Body of pancreas (tissue), 4 donors: Measurements from ENCODE around the gene USP10. TPM values are rescaled to one million over a fixed set of nuclear protein-coding genes. Genes with fewer than 3 reads are reported as not detected.

Experiments
- ATAC-seq: fragments of 150-250 bp; one replicate; pipeline ENCODE4 v1.9.1; 2016
- DNase-seq, 4 donors: peaks; one replicate each; pipeline ENCODE4 v3.0.0-alpha.2; 2019
- H3K27ac ChIP-seq, 4 donors: fragments of 200-600 bp; sonication (generic); 1 replicate in 3 of 4; 2 replicates in 1 of 4; pipeline versions ENCODE4 v1.5.1 to v1.6.1; 2016 to 2019; ENCODE audit warnings: mild to moderate bottlenecking in 1 of 4, mixed read lengths in 1 of 4, moderate library complexity in 1 of 4
- H3K27me3 ChIP-seq, 2 donors: fragments of 200-600 bp; sonication (generic); one replicate each; pipeline ENCODE4 v1.6.0; 2016; ENCODE audit warnings: mild to moderate bottlenecking in 1 of 2
- H3K36me3 ChIP-seq, 2 donors: fragments of 200-600 bp; sonication (generic); replicated peaks in 1 of 2; 2 replicates each; pipeline ENCODE4 v1.5.1; 2016; ENCODE audit warnings: low read depth in 2 of 2; ENCODE audit not compliant: insufficient read depth in 1 of 2
- H3K4me1 ChIP-seq: fragments of 200-600 bp; sonication (generic); one replicate; pipeline ENCODE4 v1.6.0; 2016
- H3K4me3 ChIP-seq, 2 donors: fragments of 200-600 bp; sonication (generic); 1 replicate in 1 of 2; 2 replicates in 1 of 2; pipeline ENCODE4 v1.5.1; 2016 to 2019
- H3K9me3 ChIP-seq, 3 donors: fragments of 200-600 bp; sonication (generic); 1 replicate in 2 of 3; 2 replicates in 1 of 3; pipeline ENCODE4 v1.5.1; 2016
- CTCF ChIP-seq, 7 experiments: fragments of 450-650 bp in 4 of 7; fragments of 200-600 bp in 3 of 7; sonication (generic) in 3 of 7; IDR thresholded peaks; one replicate each; pipeline ENCODE4 v1.5.1; 2016 to 2019; ENCODE audit warnings: antibody characterized with exemption in 7 of 7
- POLR2A ChIP-seq, 3 donors: fragments of 450-650 bp; IDR thresholded peaks; one replicate each; pipeline ENCODE4 v1.6.1; 2016; ENCODE audit warnings: antibody characterized with exemption in 3 of 3, mild to moderate bottlenecking in 2 of 3
- WGBS, 2 donors: methylation state at CpG; one replicate each; pipeline ENCODE4 v1.1.5; 2017; 5-methylcytosine and 5-hydroxymethylcytosine counted together
- intact Hi-C: fragments of 100-400 bp; cut with DNase I; formaldehyde crosslinking; loops from one replicate; pipeline ENCODE4 v1.15.1; 2023
- total RNA-seq, 2 donors: library from RNA; depleted of rRNA; stranded (reverse); fragments of >200 nt; gene quantifications; one replicate each; pipeline ENCODE4 v1.1.0, GENCODE V29; 2016

The USP10 gene
- total RNA-seq, 2 donors from 2014 or later, result 24.6 to 32.3 TPM

- no peaks in the 10 kb centered on the region for H3K27me3 ChIP-seq
- DNase-seq, result no peak
- intact Hi-C loops, result no loop called here
- H3K9me3 ChIP-seq, result no peaks in the 10 kb centered on the region
- H3K4me3 ChIP-seq, result no peak overlapping the region
- WGBS, 2 donors, result 73 to 74% methylated on average over 13 of the region's 13 CpGs
- ATAC-seq, result no peak
- H3K36me3 ChIP-seq, result no peaks in the 10 kb centered on the region
- no peak for TF ChIP-seq POLR2A (IDR thresholded peaks at IDR 0.05)
- no peak for TF ChIP-seq CTCF (IDR thresholded peaks at IDR 0.05)
- no peak overlapping the region for H3K27ac ChIP-seq
- H3K4me1 ChIP-seq, result peaks cover 28% of the 10 kb centered on the region
Measured at GRCh38 chr16:84712801-84713775, 13.3 kb downstream of the USP10 start.

- Histone ChIP-seq H3K9me3 (no peaks in the 10 kb centered on the region), H3K27me3 (no peaks in the 10 kb centered on the region), H3K27ac (no peak overlapping the region), H3K4me3 (no peak overlapping the region), H3K4me1 (peaks cover 28% of the 10 kb centered on the region), H3K36me3 (no peaks in the 10 kb centered on the region)
- TF ChIP-seq POLR2A (IDR thresholded peaks at IDR 0.05) (no peak), CTCF (IDR thresholded peaks at IDR 0.05) (no peak)
- 83 to 90% methylated on average over 6 of the region's 6 CpGs for WGBS, 2 donors
- DNase-seq, result no peak
- no peak for ATAC-seq
- intact Hi-C loops, result no loop called here
Measured at GRCh38 chr16:84714028-84714427, 14.2 kb downstream of the USP10 start.

- Histone ChIP-seq H3K4me1 (peaks cover 28% of the 10 kb centered on the region), H3K36me3 (no peaks in the 10 kb centered on the region), H3K27ac (no peak overlapping the region), H3K27me3 (no peaks in the 10 kb centered on the region), H3K4me3 (no peak overlapping the region), H3K9me3 (no peaks in the 10 kb centered on the region)
- no peak for TF ChIP-seq POLR2A (IDR thresholded peaks at IDR 0.05)
- no peak for TF ChIP-seq CTCF (IDR thresholded peaks at IDR 0.05)
- 69 to 74% methylated on average over 3 of the region's 3 CpGs for WGBS, 2 donors
- no peak for ATAC-seq
- DNase-seq, result no peak
- intact Hi-C loops, result no loop called here
Measured at GRCh38 chr16:84715424-84715823, 15.6 kb downstream of the USP10 start.

- no peak overlapping the region for H3K27ac ChIP-seq
- H3K4me3 ChIP-seq, result no peak overlapping the region
- TF ChIP-seq CTCF (IDR thresholded peaks at IDR 0.05), result no peak
- no peak for TF ChIP-seq POLR2A (IDR thresholded peaks at IDR 0.05)
- ATAC-seq (no peak), DNase-seq (no peak)
- H3K4me1 ChIP-seq, result peaks cover 28% of the 10 kb centered on the region
- no peaks in the 10 kb centered on the region for H3K36me3 ChIP-seq
- H3K27me3 ChIP-seq, result no peaks in the 10 kb centered on the region
- WGBS, 2 donors, result 88 to 93% methylated on average over 7 of the region's 7 CpGs
- no peaks in the 10 kb centered on the region for H3K9me3 ChIP-seq
- intact Hi-C loops, result no loop called here
Measured at GRCh38 chr16:84715854-84716253, 16.1 kb downstream of the USP10 start.
